GM23338 (cell line): Measurements from ENCODE around the gene TMEM98. TPM values are rescaled to one million over a fixed set of nuclear protein-coding genes. Genes with fewer than 3 reads are reported as not detected.
"Not testable (repeated sequence)": the region's sequence is repeated elsewhere in the genome, so short reads cannot be mapped to it uniquely, and the experiment has no call there.

ENCODE experiments used
- ATAC-seq: fragments of 200-7000 bp; cut with Tn5 transposase; 3 replicates; pipeline ENCODE4 v1.9.1; 2020
- DNase-seq: peaks from one replicate; pipeline ENCODE4 v3.0.0-alpha.2; 2015; ENCODE audit warnings: low spot score
- H2AFZ ChIP-seq: fragments of 200-600 bp; sonication (generic); 2 replicates; pipeline ENCODE4 v1.8.0; 2016; ENCODE audit warnings: antibody characterized with exemption, mild to moderate bottlenecking, moderate library complexity
- H3F3A ChIP-seq: fragments of 200-600 bp; sonication (generic); replicated peaks from 2 replicates; pipeline ENCODE4 v1.8.0; 2017; ENCODE audit warnings: antibody characterized with exemption, mixed run types, low read depth
- H3K27ac ChIP-seq: fragments of 200-600 bp; sonication (generic); 2 replicates; pipeline ENCODE4 v1.6.1; 2016; ENCODE audit warnings: low read depth
- H3K27me3 ChIP-seq: fragments of 200-600 bp; sonication (generic); 2 replicates; pipeline ENCODE4 v1.8.0; 2016; ENCODE audit warnings: mild to moderate bottlenecking, mixed run types, moderate library complexity; ENCODE audit not compliant: insufficient read depth
- H3K36me3 ChIP-seq: fragments of 200-600 bp; sonication (generic); 2 replicates; pipeline ENCODE4 v1.8.0; 2016; ENCODE audit warnings: mild to moderate bottlenecking; ENCODE audit not compliant: insufficient read depth
- H3K4me1 ChIP-seq: fragments of 200-600 bp; sonication (generic); 2 replicates; pipeline ENCODE4 v1.8.0; 2016; ENCODE audit warnings: mild to moderate bottlenecking, moderate library complexity; ENCODE audit not compliant: insufficient read depth
- H3K4me2 ChIP-seq: fragments of 200-600 bp; sonication (generic); 2 replicates; pipeline ENCODE4 v1.7.1; 2017; ENCODE audit warnings: mixed run types
- H3K4me3 ChIP-seq: fragments of 200-600 bp; sonication (generic); 2 replicates; pipeline ENCODE4 v1.6.1; 2016; ENCODE audit warnings: mixed run types
- H3K79me2 ChIP-seq: fragments of 200-600 bp; sonication (generic); replicated peaks from 2 replicates; pipeline ENCODE4 v1.8.0; 2017; ENCODE audit warnings: mild to moderate bottlenecking; ENCODE audit not compliant: insufficient read depth
- H3K9me2 ChIP-seq: fragments of 200-600 bp; sonication (generic); 2 replicates; pipeline ENCODE4 v1.8.0; 2017; ENCODE audit not compliant: insufficient read depth
- H4K20me1 ChIP-seq: fragments of 200-600 bp; sonication (generic); replicated peaks from 2 replicates; pipeline ENCODE4 v1.8.0; 2017; ENCODE audit warnings: mild to moderate bottlenecking; ENCODE audit not compliant: insufficient read depth
- H3K27ac Mint-ChIP-seq: 2 replicates; pipeline ENCODE4 v1.8.0; 2020; ENCODE audit warnings: inconsistent platforms, mild to moderate bottlenecking, moderate library complexity, mixed read lengths
- H3K27me3 Mint-ChIP-seq: 3 replicates; pipeline ENCODE4 v1.8.0; 2022; ENCODE audit warnings: low read depth, mild to moderate bottlenecking, moderate library complexity, mixed read lengths, inconsistent platforms; ENCODE audit not compliant: insufficient read depth, poor library complexity
- H3K36me3 Mint-ChIP-seq: 3 replicates; pipeline ENCODE4 v1.8.0; 2021; ENCODE audit warnings: low read depth, mild to moderate bottlenecking, inconsistent platforms, moderate library complexity, mixed read lengths
- H3K4me1 Mint-ChIP-seq: 3 replicates; pipeline ENCODE4 v1.8.0; 2020; ENCODE audit warnings: mild to moderate bottlenecking, inconsistent platforms, mixed read lengths
- H3K4me3 Mint-ChIP-seq: 3 replicates; pipeline ENCODE4 v1.8.0; 2021; ENCODE audit warnings: moderate library complexity, mild to moderate bottlenecking, inconsistent platforms, mixed read lengths
- H3K9me3 Mint-ChIP-seq: 3 replicates; pipeline ENCODE4 v1.8.0; 2020; ENCODE audit warnings: moderate library complexity, mild to moderate bottlenecking, inconsistent platforms, mixed read lengths
- CTCF ChIP-seq, 2 experiments: fragments of 200-600 bp in 1 of 2; sonication (generic) in 1 of 2; conservative IDR thresholded peaks; 2 replicates each; pipeline versions ENCODE4 v1.5.1 to v1.6.1; 2016 to 2017; ENCODE audit warnings: antibody characterized with exemption in 2 of 2, low read depth in 2 of 2, mild to moderate bottlenecking in 2 of 2, moderate library complexity in 1 of 2
- JUNB ChIP-seq: IDR thresholded peaks from one replicate; pipeline ENCODE4 v1.6.1; 2016; ENCODE audit warnings: antibody characterized with exemption; ENCODE audit not compliant: unreplicated experiment
- ZNF114 ChIP-seq: fragments of 250-450 bp; sonication (Bioruptor Pico); IDR thresholded peaks from 2 replicates; pipeline ENCODE4 v1.5.0; 2020; ENCODE audit warnings: mild to moderate bottlenecking, moderate library complexity
- ZNF331 ChIP-seq: fragments of 250-450 bp; sonication (Bioruptor Pico); IDR thresholded peaks from 2 replicates; pipeline ENCODE4 v1.5.0; 2020; ENCODE audit warnings: low read depth, mild to moderate bottlenecking, moderate library complexity
- polyA plus RNA-seq: library from polyadenylated mRNA; unstranded; fragments of >200 nt; fragmentation: Nextera tagmentation; extraction: Ambion mirVana; gene quantifications from 2 replicates; pipeline ENCODE4 v1.2.1, GENCODE V29; 2016
- total RNA-seq: library from RNA; depleted of rRNA; stranded (reverse); fragments of >200 nt; shearing (Covaris generic); gene quantifications from 2 replicates; pipeline ENCODE4 v1.2.3, GENCODE V29; 2014

Gene TMEM98
- total and polyA plus RNA-seq, 2 experiments from 2014 or later = 60.4 to 94.8 TPM

- H3K4me1 ChIP-seq, DNase-seq, H3K4me3 Mint-ChIP-seq, H3K4me2 ChIP-seq, H3K4me3 ChIP-seq, H3K9me2 ChIP-seq, H3K27me3 ChIP-seq, H3F3A ChIP-seq, H4K20me1 ChIP-seq, H3K36me3 ChIP-seq, H3K4me1 Mint-ChIP-seq, H3K79me2 ChIP-seq, H3K27me3 Mint-ChIP-seq, ATAC-seq: not testable (repeated sequence)
- Mint-ChIP-seq H3K36me3 (peaks cover 10% of the 10 kb centered on the region), H3K9me3 (peaks cover 11% of the 10 kb centered on the region; the same call in 2 of the 3 replicates), H3K27ac (peak overlapping the region; percentile 64; the same call in 1 of the 2 replicates)
- 0 out of 2 replicates have a peak overlapping the region, but pooled peaks have one; percentile 28 for H2AFZ ChIP-seq
- peak overlapping the region; percentile 72; the same call in 1 of the 2 replicates for H3K27ac ChIP-seq
These were observed 41.0 kb upstream of the TMEM98 start for GRCh38 chr17:32886951-32887350.

DNA sequence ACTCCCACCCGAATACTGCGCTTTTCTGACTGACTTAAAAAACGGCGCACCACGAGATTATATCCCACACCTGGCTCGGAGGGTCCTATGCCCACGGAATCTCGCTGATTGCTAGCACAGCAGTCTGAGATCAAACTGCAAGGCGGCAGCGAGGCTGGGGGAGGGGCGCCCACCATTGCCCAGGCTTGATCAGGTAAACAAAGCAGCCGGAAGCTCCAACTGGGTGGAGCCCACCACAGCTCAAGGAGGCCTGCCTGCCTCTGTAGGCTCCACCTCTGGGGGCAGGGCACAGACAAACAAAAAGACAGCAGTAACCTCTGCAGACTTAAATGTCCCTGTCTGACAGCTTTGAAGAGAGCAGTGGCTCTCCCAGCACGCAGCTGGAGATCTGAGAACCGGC lies 40.5 kb upstream of the TMEM98 start:
- peaks cover 11% of the 10 kb centered on the region; the same call in 2 of the 3 replicates for H3K9me3 Mint-ChIP-seq
- not testable (repeated sequence) for H3K4me1 Mint-ChIP-seq, H3K4me3 ChIP-seq, H3K79me2 ChIP-seq, H3K27me3 ChIP-seq, H3K9me2 ChIP-seq, ATAC-seq, H2AFZ ChIP-seq, H3K27me3 Mint-ChIP-seq, H3K27ac Mint-ChIP-seq, DNase-seq, H3K36me3 ChIP-seq, H3K4me2 ChIP-seq, H3K27ac ChIP-seq, H3F3A ChIP-seq, H4K20me1 ChIP-seq, H3K4me1 ChIP-seq, H3K4me3 Mint-ChIP-seq
- H3K36me3 Mint-ChIP-seq = peaks cover 10% of the 10 kb centered on the region

DNA sequence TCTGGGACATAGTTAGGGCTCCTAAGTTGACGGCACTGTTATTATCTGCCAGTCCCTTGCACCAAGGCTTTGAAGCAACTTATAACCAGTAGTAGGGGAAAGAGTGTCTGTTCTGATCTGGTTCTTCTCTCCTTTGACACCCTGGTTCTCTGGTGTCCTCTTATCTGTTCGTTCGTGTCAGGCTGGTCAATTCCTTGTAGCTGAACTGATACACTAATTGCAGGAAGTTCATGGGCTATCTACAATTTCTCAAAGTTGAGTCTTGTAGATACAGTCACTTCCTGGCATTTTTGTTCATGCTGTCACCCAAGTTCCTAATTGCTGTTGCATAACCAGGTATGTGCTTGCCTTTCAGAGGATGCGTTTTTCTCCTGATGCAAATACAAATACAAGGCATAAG lies 33.7 kb upstream of the TMEM98 start:
- no peaks in the 10 kb centered on the region for H3K4me1 ChIP-seq
- no peaks in the 10 kb centered on the region for H4K20me1 ChIP-seq
- ATAC-seq (no peak), DNase-seq (no peak)
- no peaks in the 10 kb centered on the region for H3F3A ChIP-seq
- Mint-ChIP-seq H3K9me3 (no peaks in the 10 kb centered on the region; the same call in 2 of the 3 replicates), H3K36me3 (no peaks in the 10 kb centered on the region; the same call in 2 of the 3 replicates), H3K27ac (no peak overlapping the region), H3K27me3 (no peaks in the 10 kb centered on the region), H3K4me1 (no peaks in the 10 kb centered on the region), H3K4me3 (no peak overlapping the region)
- no peak overlapping the region for H3K4me2 ChIP-seq
- no peak overlapping the region for H3K4me3 ChIP-seq
- H2AFZ ChIP-seq = no peak overlapping the region
- TF ChIP-seq CTCF (conservative IDR thresholded peaks at IDR 0.05; ENCODE audit: low read depth in 2 of 2) = no peak
- H3K9me2 ChIP-seq = no peaks in the 10 kb centered on the region
- H3K27me3 ChIP-seq = no peaks in the 10 kb centered on the region
- no peaks in the 10 kb centered on the region for H3K79me2 ChIP-seq
- H3K36me3 ChIP-seq = no peaks in the 10 kb centered on the region
- no peak overlapping the region for H3K27ac ChIP-seq

- H3K27ac Mint-ChIP-seq = no peak overlapping the region
- no peaks in the 10 kb centered on the region for H3K9me2 ChIP-seq
- no peaks in the 10 kb centered on the region; the same call in 2 of the 3 replicates for H3K36me3 Mint-ChIP-seq
- no peak overlapping the region for H2AFZ ChIP-seq
- no peak for DNase-seq
- no peak overlapping the region for H3K4me3 ChIP-seq
- no peaks in the 10 kb centered on the region for H3K27me3 Mint-ChIP-seq
- no peaks in the 10 kb centered on the region for H3F3A ChIP-seq
- H3K9me3 Mint-ChIP-seq = peaks cover 4% of the 10 kb centered on the region
- ATAC-seq = no peak
- no peaks in the 10 kb centered on the region for H3K4me1 Mint-ChIP-seq
- H3K36me3 ChIP-seq = no peaks in the 10 kb centered on the region
- H3K4me3 Mint-ChIP-seq = no peak overlapping the region
- no peak overlapping the region for H3K4me2 ChIP-seq
- H3K27me3 ChIP-seq = no peaks in the 10 kb centered on the region
- H3K79me2 ChIP-seq = no peaks in the 10 kb centered on the region
- no peak overlapping the region for H3K27ac ChIP-seq
- no peaks in the 10 kb centered on the region for H3K4me1 ChIP-seq
- H4K20me1 ChIP-seq = no peaks in the 10 kb centered on the region
- TF ChIP-seq JUNB (no peak), ZNF114 (CRISPR knock-in tag) (no peak), ZNF331 (no peak)
These were observed 31.2 kb upstream of the TMEM98 start for GRCh38 chr17:32896647-32897258.
